Measurements from ENCODE around the gene SDK1.

The SDK1 gene

DNA sequence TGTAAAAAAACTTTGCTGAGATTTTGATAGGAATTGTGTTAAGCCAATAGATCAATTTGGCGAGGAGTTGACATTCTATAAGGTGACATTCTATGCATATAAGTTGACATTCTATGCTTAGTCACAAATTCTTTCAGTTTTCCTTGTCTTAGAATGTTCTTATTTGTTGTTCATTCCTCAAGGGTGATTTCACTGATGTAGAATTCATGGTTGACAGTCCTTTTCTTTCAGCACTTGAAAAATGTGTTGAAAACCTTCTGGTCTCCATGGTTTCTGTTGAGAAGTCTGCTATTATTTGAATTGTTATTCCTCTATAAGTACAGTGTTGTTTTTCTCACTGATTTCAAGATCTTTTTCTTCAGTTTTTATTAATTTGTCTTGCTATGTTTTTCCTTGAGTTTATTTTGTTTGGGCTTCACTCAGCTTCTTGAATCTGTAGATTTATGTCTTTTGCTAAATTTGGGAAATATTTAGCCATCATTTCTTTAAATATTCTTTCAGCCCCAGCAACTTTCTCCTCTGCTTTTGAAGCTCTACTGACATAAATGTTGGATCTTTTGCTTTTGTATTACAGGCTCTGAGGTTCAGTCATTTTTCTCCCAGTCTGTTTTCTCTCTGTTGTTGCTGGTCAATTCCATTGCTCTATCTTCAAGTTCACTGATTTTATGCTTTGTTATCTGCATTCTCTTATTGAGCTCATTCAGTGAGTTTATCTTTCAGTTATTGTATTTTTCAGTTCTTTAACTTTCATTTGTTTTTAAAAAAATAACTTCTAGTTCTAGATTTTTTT is 154.9 kb downstream of the SDK1 start:
- DNase-seq (ENCODE audit: low read depth in 2 of 2, low spot score in 1 of 2), result no peak

DNA sequence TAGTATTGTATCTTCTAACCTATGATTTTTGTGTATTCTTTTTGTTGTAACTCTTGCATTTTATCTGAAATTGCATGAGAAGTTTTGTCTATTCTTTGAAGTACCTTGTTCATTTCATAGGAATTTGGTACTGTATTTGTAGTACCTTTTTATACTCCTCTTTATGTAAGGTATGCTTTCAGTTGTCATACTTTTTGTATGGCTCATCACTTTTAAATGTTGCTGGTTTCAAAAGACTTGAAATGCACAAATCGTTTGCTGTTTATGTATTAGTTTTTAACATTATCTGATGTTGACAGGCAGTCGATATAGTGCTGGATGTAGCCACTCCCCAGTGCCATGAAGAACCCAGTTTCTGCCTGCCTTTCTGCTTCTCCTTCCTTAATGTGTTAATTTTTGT is 158.1 kb downstream of the SDK1 start:
- no peak for DNase-seq (ENCODE audit: low read depth in 2 of 2, low spot score in 1 of 2)

DNA sequence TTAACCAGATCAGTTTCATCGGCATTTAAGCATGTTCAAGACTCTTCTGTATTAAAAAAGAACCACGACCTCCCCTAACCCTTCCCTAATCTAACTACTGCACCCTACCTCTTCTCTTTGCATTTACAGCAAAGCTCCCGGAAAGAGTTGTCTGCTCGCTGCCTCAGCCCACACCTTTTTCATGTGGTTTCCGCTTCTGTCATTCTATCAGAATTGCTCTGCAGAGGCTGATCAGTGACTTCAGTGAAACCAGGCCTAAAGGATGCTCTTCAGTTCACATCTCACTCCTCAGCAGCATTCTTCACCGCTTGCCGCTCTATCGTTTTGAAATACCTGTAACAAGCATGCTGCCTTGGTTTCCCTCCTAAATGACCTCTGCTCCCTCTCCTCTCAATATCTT is 160.9 kb downstream of the SDK1 start:
- DNase-seq (ENCODE audit: low read depth in 2 of 2, low spot score in 1 of 2), result peak; percentile 27 to 37

DNA sequence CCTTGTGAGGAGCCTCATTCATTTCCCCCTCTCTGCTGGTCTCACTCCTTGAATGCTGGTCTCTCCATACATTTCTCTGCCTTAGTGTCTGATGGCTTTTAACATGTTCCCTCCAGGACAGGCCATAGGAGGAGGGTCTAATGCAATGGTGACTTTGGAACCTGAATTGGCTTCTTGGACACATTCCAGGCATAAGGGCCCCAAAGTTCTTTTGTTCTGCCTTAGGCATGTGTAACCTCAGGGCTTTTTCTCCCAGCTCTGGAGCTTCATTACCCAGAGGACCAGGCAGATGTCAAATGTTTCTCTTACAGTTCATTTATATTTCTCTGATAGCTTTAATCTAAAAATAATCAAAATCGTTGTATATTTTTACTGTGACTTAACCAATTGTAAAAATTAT is 162.6 kb downstream of the SDK1 start:
- no peak for DNase-seq (ENCODE audit: low read depth in 2 of 2, low spot score in 1 of 2)

DNA sequence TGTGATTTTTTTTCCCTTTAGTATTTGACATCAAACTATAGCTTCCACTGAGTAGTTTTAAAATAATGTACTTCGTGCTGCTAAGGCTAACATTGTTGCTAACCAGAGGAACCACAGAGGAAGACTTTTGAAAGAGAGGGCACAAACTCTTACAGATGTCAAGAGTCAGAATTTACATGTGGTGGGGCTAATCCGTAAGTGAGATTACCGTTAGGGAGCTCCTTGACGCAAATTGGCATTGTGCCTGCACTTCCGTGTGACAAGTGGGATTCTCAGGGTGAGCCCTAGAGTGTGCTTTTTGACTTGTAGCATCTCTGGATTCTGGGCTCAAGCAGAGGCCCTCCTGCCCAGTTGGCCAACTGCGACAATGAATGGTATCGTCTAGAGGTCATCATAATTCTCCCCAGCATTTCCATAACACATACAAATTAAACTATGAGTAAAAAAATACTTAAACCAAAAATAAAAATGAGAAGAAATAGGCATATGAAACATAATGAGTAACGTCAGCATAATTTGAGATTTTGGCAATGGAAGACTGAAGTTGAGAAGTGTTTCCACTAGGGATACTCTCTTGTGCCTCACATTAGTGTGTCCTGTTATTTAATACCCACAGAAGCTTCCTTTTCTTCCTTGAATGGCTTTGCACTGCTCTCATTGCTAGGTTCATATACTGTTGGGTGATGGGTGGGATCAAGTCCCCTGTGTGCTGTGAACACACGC is 164.0 kb downstream of the SDK1 start:
- DNase-seq (ENCODE audit: low read depth in 2 of 2, low spot score in 1 of 2), result no peak

DNA sequence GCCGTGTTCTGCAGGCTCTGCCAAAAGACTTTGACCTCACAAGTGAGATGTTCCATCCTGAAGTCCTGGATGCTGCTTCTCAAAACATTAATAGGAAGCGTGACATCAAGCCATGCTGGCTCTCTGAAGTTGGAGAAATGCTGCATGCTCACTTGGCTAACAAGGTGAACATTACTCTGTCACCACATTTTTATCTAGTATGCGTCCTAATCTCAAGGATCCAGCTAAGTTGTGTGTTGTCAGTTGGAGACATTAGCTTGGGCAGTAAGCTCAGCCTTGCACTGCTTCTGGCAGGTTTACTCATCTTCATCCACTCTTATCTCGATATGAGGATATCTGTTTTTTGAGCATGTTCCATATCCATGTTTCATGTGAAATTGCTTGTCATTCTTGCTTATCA is 165.2 kb downstream of the SDK1 start:
- no peak for DNase-seq (ENCODE audit: low read depth in 2 of 2, low spot score in 1 of 2)

DNA sequence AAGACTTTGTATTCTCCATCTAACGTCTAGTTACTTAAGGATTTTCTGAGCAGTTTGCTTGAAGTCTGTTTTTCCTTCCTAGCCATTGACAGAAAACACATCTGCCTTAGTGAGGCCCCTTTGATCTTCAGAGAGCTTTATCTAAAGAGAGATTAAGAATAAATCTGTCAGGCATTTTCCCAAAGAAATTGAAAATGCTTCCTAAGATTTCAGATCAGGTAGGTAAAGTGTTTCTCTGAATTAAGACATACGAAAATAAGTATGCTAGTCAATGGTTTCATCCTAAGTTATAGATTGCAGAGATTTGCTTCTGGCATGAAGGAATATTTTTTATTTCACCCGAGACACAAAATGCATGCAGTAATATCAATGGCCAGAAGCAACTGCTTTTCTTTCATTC is 168.6 kb downstream of the SDK1 start:
- no peak for DNase-seq (ENCODE audit: low read depth in 2 of 2, low spot score in 1 of 2)

DNA sequence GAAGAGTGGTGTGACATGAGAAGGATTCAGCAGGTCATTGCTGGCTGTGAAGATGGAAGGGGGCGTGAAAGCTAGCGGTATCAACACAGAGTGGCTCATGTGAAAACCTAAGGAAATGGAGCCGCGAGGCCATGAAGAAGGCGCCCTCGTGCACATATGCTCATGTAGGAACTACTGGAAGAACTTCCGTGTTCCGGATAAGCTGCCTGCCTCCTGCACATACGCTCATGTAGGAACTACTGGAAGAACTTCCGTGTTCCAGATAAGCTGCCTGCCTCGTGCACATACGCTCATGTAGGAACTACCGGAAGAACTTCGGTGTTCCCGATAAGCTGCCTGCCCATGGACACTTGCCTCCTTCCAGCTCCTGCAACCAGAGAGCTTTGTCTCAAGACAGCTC is 179.1 kb downstream of the SDK1 start:
- no peak for DNase-seq (ENCODE audit: low read depth in 2 of 2, low spot score in 1 of 2)

DNA sequence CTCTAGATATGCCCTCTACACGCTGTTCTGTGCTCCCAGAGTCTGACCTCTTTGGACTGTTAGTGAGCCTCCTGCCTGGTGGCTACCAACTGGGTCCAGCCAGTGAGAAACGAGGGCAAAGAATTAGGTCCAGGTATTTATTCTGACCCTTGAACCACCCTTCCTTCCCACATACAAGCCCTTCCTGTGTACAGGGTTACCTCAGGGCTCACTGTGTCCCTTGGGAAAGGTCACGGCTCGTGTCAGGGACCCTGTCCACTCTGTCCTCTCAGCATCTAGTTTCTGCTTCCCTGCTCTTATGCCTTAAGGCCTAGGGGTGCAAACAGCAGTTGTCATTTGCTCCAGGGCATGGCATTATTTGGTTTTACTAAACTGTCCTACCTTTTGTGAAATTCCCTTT is 180.4 kb downstream of the SDK1 start:
- DNase-seq (ENCODE audit: low read depth in 2 of 2, low spot score in 1 of 2), result no peak

DNA sequence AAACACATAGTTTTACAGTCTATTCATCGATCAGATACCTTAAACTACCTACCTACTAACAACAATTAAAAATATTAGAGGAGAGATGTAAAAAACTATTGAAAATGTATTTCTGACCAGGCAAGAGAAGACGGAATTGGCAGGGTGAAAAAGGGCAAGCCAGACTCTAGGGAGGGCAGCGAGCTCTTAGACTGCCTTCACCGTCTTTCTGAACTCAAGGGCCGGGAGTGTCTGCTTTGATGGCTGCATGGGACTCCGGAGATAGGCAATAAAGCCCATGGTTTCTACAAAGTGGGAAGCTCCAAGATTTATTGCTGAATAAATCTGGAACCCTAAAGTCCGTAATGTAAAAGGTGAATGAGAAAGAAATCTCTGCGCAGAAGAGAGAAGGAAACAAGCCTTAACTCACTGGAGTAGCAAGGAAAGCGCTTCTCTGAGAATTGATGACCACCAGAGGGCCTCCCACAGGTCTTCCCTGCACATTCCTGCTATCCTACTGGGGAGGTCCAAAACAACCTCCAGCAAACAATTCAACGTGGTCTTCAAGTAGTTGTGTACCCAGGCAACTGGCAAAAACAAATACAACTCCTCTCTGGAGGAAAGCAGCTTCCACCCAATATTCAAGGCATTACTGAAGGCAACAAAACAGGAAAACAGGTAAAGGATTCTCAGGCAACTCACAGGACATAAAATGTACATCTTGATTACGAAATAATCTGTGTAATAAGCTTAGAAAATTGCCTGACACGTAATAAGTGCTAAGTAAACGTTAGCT is 181.3 kb downstream of the SDK1 start:
- no peak for DNase-seq (ENCODE audit: low read depth in 2 of 2, low spot score in 1 of 2)

DNA sequence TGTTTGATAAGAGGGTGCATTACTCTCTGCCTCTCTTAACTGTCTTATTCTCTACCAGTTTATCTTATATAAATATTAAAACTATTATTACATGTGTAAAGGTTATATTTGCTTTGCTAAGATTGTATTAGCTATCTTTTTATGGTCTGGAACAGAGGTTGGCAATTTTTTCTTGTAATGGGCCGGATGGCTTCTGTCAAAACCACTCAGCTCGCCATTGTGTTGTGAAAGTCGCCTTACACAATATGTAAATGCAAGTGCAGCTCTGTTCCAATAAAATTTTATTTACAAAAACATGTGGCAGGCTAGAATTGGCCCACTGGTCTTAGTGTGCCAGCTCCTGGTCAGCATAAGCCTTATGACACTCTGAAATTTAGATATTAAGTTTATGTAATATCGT is 185.8 kb downstream of the SDK1 start:
- DNase-seq (ENCODE audit: low read depth in 2 of 2, low spot score in 1 of 2), result no peak

DNA sequence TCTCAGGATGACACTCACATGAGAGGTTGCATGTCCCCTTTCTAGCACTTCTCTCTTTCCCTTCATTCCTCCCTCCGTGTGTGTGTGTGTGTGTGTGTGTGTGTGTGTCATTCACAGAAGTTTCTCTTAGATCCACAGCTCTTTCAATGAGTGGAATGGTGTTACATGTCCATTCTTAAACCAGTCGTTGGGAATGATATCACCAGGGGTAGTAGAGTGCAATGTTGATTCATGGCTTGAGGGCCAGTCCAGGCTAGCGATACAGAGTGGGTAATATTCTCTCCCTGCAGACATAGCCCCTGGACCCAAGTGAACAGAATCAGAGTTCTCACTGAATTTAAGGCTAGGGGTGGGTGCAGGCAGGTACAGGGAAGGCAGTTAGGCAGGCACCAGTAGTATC is 187.8 kb downstream of the SDK1 start:
- DNase-seq (ENCODE audit: low read depth in 2 of 2, low spot score in 1 of 2), result no peak

DNA sequence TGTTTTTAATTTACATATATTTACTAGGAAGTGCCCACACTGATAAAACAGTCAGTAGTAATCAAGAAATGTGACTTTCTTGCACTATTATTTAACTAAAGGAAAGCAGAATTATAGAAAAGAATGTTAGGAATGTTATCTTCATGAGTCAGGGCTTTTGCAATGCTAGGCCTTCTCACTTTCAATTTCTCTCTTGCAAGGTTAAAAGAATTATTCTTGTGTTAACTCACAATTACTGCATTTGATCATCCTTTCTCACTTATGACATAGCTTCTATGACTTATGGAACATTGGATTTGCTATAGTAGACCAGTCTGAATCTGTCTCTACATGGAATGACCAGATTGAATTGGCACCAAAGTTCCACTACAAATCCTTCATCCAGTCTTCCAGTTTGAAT is 192.4 kb downstream of the SDK1 start:
- DNase-seq (ENCODE audit: low read depth in 2 of 2, low spot score in 1 of 2), result no peak

DNA sequence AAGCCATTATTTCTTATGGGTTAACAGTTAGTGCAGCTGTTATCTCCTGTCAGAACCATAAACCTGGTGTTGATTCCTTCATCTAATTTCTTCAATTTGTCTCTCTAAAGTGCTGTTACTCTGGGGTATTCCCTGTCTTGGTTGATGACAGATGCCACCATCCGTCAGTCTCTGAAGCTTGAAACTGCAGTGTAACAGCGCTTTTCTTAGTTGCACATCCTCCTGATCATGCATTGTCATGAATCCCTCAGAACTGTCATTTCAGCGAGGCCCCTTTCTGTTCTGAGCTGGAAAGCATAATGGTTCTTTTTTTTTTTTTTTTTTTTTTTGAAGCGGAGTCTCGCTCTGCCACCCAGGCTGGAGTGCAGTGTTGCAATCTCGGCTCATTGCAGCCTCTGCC is 193.9 kb downstream of the SDK1 start:
- DNase-seq (ENCODE audit: low read depth in 2 of 2, low spot score in 1 of 2), result no peak

DNA sequence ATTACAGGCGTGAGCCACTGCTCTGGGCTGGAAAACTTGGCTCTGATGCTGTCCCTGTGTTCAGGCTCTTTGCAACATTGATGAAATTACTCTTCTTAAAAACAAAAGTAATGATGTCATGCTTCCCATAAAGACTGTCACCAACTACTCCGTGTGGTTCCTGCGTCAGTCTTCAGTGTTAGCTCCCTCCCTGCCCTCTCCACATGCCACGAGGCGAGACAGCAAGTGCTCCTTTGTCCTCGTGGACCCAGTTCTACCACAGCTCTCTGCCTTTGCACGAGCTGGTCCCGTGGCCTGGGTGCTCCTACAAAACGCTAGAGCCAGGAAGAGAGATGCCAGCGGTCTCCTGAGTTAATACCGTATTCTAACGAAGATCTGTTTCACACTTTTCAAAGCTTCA is 194.5 kb downstream of the SDK1 start:
- DNase-seq (ENCODE audit: low read depth in 2 of 2, low spot score in 1 of 2), result no peak

DNA sequence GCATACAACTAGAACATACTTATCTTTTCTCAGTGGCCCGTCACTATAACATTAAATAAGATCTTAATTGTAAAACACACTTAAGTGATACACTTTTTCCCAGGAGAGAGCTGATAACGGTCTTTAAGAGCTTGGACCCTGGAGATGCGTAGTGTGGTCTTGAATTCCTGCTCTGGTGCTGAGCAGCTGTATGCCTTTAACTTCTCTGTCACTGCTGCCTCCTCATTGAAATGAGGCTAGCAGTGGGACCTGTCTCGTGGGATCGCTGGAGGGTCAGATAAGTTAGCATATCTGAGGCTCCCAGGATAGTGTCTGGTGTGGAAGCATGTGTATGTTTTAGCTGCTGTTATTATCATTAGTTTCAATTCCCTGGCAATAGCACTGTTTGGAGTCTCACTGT is 194.9 kb downstream of the SDK1 start:
- no peak for DNase-seq (ENCODE audit: low read depth in 2 of 2, low spot score in 1 of 2)

DNA sequence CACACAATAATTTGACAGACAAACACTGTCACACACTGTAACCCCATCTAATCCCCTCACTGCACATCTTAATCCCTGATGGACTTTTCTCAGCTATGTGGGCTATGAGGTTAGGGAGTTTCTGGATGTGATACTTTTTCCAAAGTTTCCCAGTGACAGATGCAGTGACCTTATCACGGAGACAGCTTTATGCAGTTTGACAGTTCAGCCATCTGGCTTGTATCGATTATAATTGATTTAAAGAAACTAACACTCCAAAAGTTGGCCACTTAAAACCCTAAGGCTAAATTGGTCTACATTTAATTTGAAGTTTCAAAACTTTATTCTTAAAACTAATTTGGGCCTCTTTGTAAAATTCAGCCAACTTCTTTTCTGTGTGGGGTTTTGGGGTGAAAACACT is 196.7 kb downstream of the SDK1 start:
- DNase-seq (ENCODE audit: low read depth in 2 of 2, low spot score in 1 of 2), result no peak

DNA sequence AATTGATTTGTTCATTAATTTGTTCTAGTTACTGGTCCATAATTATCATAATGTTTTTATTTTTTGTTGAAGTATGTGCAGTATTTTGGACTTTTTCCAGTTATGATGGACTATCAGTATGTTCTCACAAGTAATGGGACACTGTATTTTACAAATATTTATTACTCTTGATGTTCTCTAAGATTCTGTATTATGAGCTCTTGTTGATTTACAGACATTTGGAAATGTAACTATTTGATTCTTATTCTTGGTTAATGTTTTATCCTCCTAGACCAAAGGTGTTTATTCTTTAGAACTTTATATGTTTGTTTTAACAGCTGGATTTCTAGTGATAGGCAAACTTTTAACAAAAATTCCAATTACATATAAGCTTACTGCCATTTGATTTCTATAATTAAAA is 200.6 kb downstream of the SDK1 start:
- DNase-seq (ENCODE audit: low read depth in 2 of 2, low spot score in 1 of 2), result no peak

DNA sequence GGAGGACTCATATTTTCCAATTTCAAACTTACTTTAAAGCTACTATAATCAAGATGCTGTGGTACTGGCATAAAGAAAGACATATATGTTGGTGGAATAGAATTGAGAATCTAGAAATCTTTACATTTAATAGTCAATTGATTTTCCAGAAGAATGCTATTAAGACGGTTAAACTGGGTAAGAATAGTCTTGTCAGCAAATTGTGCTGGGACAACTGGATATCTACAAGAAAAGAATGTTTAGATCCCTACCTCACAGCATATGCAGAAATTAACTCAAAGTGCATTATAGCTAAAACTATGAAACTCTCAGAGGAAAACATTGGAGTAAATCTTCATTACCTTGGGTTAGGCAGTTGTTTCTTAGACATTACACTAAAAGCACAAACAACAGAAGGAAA is 203.3 kb downstream of the SDK1 start:
- DNase-seq (ENCODE audit: low read depth in 2 of 2, low spot score in 1 of 2), result no peak

DNA sequence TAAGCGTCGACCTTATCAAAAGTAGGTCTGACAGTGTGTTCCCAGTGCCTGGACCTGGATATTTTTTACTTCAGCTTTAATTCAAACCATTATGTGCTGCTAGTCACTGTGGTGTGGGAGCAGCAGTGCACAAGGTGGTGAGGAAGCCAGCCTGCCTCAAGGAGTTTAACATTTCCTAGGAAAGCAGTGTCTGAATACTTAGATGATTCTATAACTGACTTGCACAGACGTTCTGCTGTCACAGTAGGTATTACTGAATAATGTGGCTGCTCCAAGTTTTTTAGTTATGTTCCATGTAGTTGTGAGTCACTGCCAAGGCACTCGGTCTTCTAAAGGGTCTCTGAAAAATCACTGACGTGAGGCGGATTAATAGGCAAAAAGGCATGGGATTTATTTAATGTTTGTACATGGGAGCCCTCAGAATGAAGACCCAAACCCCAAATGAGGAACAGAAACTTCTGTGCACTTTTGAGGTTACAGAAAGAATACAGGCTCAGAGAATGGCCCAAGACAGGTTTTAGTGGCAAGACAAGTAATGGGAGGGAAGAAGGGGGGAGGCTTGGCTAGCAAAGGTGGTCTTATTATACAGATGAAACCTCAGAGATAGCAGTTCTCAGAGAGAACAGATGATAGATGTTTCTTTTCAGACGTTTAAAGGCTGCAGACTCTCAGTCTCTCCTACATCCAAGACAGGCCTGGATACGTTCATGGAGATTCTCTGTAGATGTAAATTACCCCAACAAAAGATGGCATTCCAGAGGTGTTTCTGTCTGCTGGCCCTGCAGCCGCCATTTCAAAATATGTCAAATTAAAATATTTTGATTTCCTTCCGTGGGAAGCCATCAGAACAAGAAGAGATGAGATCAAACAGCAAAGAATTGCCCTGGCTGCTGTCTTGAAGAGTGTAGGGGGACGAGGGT is 209.3 kb downstream of the SDK1 start:
- no peak for DNase-seq (ENCODE audit: low read depth in 2 of 2, low spot score in 1 of 2)

DNA sequence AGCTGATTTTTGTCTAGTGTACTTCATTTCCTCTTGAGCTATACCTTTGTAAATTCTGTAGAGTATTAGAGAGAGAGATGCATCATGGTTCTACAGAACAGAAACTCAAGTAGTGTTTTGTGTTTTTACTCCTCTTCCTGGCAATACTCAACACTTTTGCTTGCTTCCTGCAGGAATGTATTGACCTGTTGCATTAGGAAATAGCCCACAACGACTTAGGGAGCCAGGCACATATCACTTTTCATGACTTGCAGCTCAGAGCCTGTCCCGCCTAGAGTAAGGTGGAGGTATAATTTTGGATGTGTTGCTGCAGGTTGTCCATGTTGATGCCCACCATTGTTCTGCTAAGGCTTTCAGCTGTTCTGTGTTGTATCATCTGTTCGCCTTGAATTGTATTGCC is 216.3 kb downstream of the SDK1 start:
- DNase-seq (ENCODE audit: low read depth in 2 of 2, low spot score in 1 of 2), result no peak

Data from stimulated activated CD8-positive, alpha-beta memory T cell treated with anti-CD3 and anti-CD28 coated beads, Interleukin-4, amount 100 ng/mL, for 4 hours (primary cell).